Renal cortex interstitium (tissue), 15 donors: ENCODE data around the gene TMSB15B. TPM values are rescaled to one million over a fixed set of nuclear protein-coding genes. Genes with fewer than 3 reads are reported as not detected.
"Not testable (repeated sequence)": the region's sequence is repeated elsewhere in the genome, so short reads cannot be mapped to it uniquely, and the experiment has no call there.

Experiments used
- DNase-seq, 11 donors: peaks; one replicate each; pipeline ENCODE4 v3.0.0-alpha.2; 2013; ENCODE audit warnings: low read depth in 9 of 11, low spot score in 4 of 11; ENCODE audit errors: extremely low read depth in 1 of 11
- long read RNA-seq, 16 experiments: transcript quantifications; one replicate each; lab custom pipeline, GENCODE V29; 2026
- polyA plus RNA-seq, 3 donors: library from polyadenylated mRNA; unstranded; fragments of 120-200 nt; gene quantifications; one replicate each; pipeline ENCODE4 v1.2.1, GENCODE V29; 2013; ENCODE audit not compliant: insufficient read length in 3 of 3

TMSB15B gene
- 10 to 100 TPM; 18.9 to 30.0 (median 22.6) TPM for polyA plus RNA-seq
- long read RNA-seq, donor 1, partial matches to known transcripts, result 0 of 17 reads
- long read RNA-seq, donor 1, other reads (novel, unspliced or antisense), result 11 of 17 reads
- long read RNA-seq, donor 2, partial matches to known transcripts, result 0 of 14 reads
- long read RNA-seq, donor 2, other reads (novel, unspliced or antisense), result 10 of 14 reads
- long read RNA-seq, donor 3, transcript TMSB15B-204 (3 exons, 665 nt), result major isoform, 8 of 33 reads
- long read RNA-seq, donor 3, partial matches to known transcripts, result 0 of 33 reads
- long read RNA-seq, donor 3, other reads (novel, unspliced or antisense), result 22 of 33 reads
- long read RNA-seq, donor 4, transcript TMSB15B-204 (3 exons, 665 nt), result major isoform, 7 of 7 reads
- long read RNA-seq, donor 4, partial matches to known transcripts, result 0 of 7 reads
- long read RNA-seq, donor 4, other reads (novel, unspliced or antisense), result 0 of 7 reads
- long read RNA-seq, donor 5, transcript TMSB15B-204 (3 exons, 665 nt), result major isoform, 5 of 5 reads
- long read RNA-seq, donor 5, partial matches to known transcripts, result 0 of 5 reads
- long read RNA-seq, donor 5, other reads (novel, unspliced or antisense), result 0 of 5 reads
- long read RNA-seq, donor 6, partial matches to known transcripts, result 0 of 5 reads
- long read RNA-seq, donor 6, other reads (novel, unspliced or antisense), result 0 of 5 reads
- long read RNA-seq, donor 7, transcript TMSB15B-204 (3 exons, 665 nt), result major isoform, 12 of 49 reads
- long read RNA-seq, donor 7, partial matches to known transcripts, result 15 of 49 reads
- long read RNA-seq, donor 7, other reads (novel, unspliced or antisense), result 22 of 49 reads
- long read RNA-seq, donor 8, transcript TMSB15B-204 (3 exons, 665 nt), result major isoform, 7 of 51 reads
- long read RNA-seq, donor 8, partial matches to known transcripts, result 20 of 51 reads
- long read RNA-seq, donor 8, other reads (novel, unspliced or antisense), result 23 of 51 reads
- long read RNA-seq, donor 9, partial matches to known transcripts, result 0 of 2 reads
- long read RNA-seq, donor 9, other reads (novel, unspliced or antisense), result 0 of 2 reads
- long read RNA-seq, donor 10, transcript TMSB15B-204 (3 exons, 665 nt), result major isoform, 8 of 9 reads
- long read RNA-seq, donor 10, partial matches to known transcripts, result 0 of 9 reads
- long read RNA-seq, donor 10, other reads (novel, unspliced or antisense), result 0 of 9 reads
- long read RNA-seq, donor 11, partial matches to known transcripts, result 0 of 5 reads
- long read RNA-seq, donor 11, other reads (novel, unspliced or antisense), result 0 of 5 reads
- long read RNA-seq, donor 12, partial matches to known transcripts, result 0 of 1 reads
- long read RNA-seq, donor 12, other reads (novel, unspliced or antisense), result 0 of 1 reads
- long read RNA-seq, donor 13, transcript TMSB15B-204 (3 exons, 665 nt), result major isoform, 16 of 52 reads
- long read RNA-seq, donor 13, partial matches to known transcripts, result 7 of 52 reads
- long read RNA-seq, donor 13, other reads (novel, unspliced or antisense), result 28 of 52 reads
- long read RNA-seq, donor 14, transcript TMSB15B-204 (3 exons, 665 nt), result major isoform, 12 of 13 reads
- long read RNA-seq, donor 14, partial matches to known transcripts, result 0 of 13 reads
- long read RNA-seq, donor 14, other reads (novel, unspliced or antisense), result 0 of 13 reads
- long read RNA-seq, donor 15, transcript TMSB15B-204 (3 exons, 665 nt), result major isoform, 6 of 6 reads
- long read RNA-seq, donor 15, partial matches to known transcripts, result 0 of 6 reads
- long read RNA-seq, donor 15, other reads (novel, unspliced or antisense), result 0 of 6 reads
- long read RNA-seq, donor 16, transcript TMSB15B-204 (3 exons, 665 nt), result major isoform, 14 of 83 reads
- long read RNA-seq, donor 16, partial matches to known transcripts, result 15 of 83 reads
- long read RNA-seq, donor 16, other reads (novel, unspliced or antisense), result 53 of 83 reads

DNA sequence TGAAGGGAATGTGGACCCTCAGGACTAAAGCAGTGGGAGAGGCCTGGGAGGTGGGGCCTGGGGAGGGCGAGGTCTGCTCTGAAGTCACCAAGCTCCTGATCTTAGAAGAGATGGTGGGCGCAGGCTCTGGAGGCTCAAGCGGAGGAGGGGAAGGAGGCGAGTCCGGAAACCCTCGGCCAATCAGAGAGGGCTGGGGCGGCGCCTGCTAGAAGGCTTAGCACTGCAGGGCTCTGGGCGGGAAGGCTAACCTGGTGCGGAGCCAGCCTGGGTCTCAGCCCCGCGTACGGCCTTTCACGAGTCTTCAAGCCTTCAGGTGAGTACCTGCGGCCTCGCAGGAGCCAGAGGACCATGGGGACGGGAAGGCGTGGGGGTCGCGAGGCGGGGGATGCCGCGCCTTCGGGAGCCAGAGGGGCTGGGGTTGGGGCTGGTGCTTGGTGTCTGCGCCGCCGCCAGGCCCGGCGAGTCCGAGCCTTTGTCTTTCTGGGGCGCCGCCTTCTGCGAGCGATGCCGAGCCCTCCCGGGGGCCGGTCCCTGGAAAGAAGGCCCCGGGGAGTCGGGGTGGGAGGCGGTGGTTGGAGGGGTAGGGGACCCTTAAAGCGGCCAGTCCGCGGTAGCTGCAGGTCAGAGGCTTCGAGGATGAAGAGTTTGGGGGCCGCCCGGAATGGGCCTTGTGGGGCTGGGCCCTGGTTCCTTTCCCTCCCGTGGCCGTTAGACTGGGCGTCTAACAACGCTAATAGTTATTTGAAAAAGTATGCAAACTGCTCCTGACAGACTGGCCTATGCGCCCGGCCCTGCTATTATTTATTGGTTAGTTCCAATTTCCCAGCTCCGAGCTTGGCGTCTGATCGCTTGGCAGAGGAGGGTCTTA is at the start of gene TMSB15B:
TSS of gene TMSB15B (plus strand) at position 217 of the 868 bp plus-strand sequence.
- not testable (repeated sequence) for DNase-seq

DNA sequence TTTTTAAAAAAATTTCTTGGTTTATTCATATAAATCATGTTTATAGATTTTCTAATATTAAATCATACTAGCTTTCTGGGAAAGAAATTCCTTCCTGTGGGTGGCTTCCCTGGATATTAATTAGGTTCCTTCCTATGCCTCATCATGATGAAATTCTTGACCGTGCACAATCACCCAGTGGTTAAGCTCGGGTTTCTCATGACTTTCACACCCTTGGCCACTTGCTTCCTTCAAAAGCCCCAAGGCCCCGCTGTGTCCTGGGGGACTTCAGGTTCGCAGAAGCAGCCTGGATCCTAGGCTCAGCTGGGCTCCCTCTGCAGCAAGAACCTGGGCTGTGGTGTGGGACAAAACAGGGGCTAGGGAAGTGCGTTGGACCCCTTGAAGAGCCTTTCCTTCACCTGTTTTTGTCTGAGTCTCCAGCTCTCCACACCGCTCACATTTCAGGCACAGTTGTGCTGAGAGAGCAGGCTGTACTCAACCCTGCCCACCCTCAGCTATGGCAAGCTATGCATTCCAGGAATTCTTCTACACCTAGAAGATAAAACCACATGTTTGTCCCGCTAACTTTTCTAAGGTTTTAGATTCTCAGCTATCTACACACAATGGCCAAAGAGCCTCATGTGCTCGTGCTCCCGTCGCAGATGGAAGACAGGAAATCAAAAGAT is 48.9 kb upstream of the TMSB15B start:
- no peak for DNase-seq

DNA sequence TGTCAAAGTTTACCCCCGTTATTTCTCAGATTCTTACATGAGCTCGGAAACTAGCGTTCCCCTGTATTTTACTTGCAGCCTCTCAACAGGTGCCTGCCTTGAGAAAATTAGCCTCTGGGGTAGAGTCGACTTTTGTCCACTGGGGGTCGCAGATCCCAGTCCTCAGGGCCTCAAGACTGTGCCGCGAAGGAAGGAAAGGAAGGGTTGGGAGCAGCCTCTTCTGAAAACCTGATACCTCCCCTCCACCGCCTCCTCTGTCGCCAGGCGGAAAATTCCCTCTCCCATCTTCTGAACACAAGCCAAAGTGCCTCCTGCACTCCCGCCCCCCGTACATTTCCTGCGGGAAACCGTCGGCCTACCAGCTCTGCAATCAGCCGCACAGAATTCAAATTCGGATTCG is 44.4 kb upstream of the TMSB15B start:
- peak in 10 of 11 donors; percentile 31 to 68 (median 54) for DNase-seq

DNA sequence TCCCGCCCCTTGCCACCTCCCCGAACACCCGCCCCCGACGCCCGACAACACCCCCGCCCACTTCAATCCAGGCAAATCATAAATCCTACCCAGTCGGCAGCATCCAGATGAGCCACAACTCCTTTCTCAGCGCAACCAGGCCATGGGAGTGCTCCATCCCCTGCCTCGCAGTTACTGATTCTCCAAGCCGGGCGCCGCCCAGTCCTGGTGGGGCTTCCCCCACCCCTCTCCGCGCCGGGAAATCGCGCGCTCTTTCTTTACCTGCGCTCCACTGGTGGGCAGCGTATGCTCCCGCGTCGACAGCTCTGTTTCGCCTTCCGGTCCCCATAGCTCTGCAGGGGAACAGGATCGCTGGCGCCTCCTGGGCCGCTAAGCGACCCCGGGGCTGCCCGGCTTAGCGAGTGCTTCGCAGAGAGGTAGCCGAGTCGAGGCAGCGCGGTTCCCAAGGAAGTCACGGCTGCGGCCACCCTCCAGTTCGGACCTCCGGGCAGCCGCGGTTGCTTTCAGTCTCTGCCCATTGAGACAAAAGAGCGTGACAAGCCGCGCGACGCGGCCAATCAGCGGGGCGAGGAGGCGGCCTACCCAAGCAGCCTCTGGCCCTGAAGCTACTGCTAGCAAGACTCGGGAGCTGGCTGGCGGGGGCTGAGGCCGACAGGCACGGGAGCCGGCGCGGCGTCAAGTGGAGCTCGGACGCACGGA is 43.7 kb upstream of the TMSB15B start:
- peak in 10 of 11 donors; percentile 29 to 55 (median 45) for DNase-seq

DNA sequence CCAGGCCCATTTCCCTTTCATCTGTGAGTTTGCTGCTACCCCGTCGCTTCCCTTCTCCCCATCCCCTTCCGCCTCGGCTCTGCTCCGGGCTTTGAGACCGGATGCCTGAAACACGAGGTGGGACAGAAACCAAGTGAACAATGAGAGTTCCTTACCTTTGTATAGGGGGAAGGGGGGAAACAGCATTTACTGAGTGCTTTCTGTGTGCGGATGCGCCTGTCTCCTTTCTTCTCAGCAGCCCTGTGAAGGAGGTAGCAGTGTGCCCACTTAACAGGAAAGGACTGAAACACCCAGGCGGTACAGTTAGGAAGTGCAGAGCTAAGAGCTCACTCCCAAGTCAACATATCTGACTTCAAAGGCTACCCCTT is 43.2 kb upstream of the TMSB15B start:
- DNase-seq, result peak in 6 of 11 donors; percentile 4 to 13 (median 10)

DNA sequence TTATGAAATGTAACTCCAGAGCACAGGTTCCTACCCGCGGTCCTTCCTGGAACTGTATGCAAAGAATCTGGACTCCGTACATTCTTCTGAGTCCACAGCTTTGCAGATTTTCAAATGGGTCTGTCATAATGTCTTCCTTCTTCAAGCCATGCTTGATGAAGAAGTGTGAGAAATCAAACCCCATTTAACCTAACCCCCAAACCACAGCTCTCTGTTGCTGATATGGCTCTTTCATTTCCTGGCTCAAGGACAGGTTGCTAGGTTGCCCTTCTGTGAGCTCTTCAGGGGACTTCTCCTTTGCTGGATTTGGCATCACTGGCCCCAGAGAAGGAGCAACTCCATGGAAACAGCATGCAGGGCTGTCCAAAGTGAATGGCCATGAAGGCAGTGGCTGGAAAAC is 41.9 kb upstream of the TMSB15B start:
- not testable (repeated sequence) for DNase-seq

DNA sequence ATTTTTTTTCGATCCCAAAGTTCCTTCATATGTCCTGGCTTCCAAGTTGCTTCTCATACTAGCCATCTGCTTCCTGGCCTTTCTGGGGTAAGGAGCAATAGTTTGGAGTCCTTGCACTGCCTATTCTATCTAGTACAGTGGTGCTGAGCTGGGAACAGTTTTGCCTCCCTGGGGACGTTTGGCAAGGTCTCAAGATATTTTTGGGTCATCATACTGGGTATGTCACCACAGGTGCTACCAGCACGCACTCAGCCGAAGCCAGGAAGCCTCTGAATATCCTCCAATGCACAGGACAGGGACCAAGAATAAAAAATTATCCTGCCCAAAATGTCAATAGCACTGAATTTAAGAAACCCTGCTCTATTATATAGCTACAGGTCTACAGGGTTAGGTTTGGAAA is 35.4 kb upstream of the TMSB15B start:
- no peak for DNase-seq

DNA sequence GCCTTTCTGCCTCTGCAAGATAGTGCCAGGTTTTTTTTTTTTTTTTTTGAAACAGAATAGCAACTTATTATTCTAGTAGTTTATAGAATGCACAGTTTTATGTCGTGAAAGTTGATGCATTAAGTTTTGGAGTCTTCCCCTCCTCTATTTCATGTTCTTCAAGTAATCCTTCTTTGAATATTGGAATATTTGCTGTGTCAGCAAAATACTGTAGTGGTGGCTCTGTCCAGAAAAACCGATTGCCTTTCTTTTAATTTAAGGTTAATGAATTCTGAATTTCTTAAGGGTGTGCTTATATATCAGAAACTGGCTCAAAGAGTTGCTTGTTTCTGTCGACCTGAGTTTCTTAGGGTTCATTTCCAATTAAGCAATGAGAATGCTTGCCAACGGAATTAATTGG is 34.8 kb upstream of the TMSB15B start:
- DNase-seq, result no peak

DNA sequence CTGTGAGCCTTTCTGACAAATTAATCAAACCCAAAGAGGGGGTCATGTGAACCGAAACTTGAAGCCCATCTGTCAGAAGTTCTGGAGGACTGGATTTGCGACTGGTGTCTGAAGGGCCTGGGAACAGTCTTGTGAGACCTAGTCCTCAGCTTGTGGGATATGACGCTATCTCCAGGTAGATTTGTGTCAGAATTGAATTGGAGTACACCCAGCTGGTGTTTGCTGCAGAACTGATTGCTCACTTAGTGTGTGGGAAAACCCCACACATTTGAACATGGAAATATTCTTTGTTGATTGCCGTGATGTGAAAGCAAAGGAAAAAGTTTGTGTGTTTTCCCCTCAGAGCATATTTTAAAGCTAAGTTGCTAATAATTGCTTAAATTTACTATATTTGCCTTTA is 30.3 kb upstream of the TMSB15B start:
- DNase-seq, result no peak

DNA sequence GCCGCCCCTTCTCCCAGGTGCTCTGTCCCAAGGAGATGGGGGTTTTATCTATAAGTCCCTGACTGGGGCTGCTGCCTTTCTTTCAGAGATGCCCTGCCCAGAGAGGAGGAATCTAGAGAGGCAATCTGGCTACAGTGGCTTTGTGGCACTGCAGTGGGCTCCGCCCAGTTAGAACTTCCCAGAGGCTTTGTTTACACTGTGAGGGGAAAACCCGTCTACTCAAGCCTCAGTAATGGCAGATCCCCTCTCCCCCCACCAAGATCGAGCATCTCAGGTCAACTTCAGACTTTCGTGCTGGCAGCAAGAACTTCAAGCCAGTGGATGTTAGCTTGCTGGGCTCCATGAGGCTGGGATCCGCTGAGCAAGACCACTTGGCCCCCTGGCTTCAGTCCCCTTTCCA is 22.2 kb upstream of the TMSB15B start:
- not testable (repeated sequence) for DNase-seq

DNA sequence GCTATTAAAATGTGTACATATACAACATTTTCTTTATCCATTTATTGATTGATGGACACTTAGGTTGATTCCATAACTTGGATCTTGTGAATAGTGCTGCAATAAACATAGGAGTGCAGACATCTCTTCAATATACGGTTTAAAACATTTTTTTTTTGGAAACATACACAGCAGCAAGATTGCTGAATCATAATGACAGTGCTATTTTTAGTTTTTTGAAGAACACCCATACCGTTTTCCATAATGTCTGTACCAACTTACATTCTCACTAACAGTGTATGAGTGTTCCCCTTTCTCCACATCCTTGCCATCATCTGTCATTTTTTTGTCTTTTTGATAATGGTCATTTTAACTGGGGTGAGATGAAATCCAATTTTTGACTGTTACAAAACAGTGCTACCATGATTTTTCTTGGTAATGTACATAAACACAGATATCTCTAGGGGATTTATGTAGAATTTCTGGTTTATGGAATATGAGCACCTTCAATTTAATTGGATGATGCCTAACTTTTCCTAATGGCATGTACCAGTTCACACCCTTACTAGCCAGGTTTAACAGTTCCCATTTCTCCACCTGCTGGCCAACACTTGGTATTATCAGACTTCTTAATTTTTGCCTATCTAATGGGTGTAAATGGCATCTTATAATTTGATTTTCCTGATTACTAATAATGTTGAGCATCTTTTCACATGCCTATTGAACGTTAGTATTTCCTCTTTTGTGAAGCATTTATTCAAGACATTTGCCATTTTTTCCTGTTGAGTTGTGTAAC is 21.0 kb upstream of the TMSB15B start:
- DNase-seq, result peak in 4 of 11 donors; percentile 4 to 8 (median 4)

DNA sequence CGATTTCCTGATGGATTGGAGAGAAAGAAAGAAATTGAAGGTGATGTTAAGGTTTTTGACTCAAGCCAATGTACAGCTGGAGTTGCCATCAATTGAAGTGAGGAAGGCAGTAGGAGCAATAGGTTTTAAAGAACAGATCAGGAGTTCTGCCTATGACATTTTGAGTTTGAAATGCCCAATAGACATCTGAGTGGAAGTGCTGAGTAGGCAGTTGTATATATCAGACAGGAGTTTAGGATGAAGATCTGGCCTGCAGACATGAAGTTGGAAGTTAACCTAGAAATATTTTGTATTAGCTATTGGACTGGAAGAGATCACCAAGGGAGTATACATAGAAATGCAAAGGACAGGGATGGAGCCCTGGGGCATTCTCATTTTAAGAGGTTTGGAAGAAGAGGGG is 12.9 kb upstream of the TMSB15B start:
- no peak for DNase-seq

DNA sequence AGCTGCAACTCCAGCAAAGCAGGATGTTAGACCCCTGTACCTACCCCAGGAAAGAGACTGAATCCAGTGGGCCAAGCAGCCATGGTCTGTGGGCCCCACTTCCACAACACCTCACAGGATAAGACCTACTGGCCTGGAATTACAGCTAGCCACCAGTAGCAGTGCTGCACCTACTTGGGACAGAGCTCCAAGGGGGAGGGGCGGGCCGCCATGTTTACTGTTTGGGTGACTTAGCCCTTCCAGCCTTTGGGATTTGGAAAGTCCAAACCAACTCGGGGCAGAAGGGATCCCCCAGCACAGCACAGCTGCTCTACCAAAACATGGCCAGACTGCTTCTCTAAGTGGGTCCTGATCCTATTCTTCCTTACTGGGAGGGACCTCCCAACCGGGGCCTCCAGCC is 9.1 kb upstream of the TMSB15B start:
- no peak for DNase-seq

DNA sequence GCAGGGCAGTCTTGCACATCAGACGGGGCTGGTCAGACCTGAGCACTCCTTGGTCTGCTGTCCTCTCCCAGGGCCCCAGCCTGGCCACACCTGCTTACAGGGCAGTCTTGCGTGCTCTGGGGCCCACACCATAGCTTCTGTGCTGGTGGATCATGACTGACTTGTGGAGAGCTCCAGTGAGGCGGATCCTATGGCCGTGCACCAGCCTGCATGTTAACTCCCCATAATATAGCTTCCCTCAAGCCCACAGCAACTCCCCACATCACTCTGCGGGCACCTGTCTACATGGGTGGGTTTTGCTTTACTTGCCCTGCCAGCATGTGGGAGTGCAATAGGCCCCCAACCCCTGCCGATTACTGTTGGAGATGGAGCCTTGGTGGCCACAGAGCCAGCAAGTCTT is 8.2 kb upstream of the TMSB15B start:
- DNase-seq, result no peak

DNA sequence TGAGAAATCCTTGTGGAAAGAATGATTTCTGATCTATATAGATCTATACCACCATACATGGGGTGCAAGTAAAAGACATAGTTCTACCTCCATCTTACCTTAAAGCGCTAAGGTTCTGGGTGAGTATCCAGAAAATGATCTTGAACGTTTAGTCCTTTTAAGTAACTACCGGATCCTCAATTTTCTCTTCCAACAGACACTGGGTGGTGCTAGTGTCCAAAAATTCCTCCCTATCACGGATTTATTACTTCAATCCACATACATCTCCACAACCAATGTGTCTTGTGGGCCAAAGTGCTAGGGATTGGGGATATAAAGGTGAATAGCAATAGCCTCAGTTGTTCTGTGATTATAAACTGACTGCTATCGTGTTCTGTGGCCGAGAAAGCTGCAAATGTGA is 1.8 kb upstream of the TMSB15B start:
- not testable (repeated sequence) for DNase-seq
